ENCODE results near the gene APOC4. TPM values are rescaled to one million over a fixed set of nuclear protein-coding genes. Genes with fewer than 3 reads are reported as not detected.
"Not testable (repeated sequence)": the region's sequence is repeated elsewhere in the genome, so short reads cannot be mapped to it uniquely, and the experiment has no call there.

APOC4 gene
- total RNA-seq, 1 experiment from 2014 or later = not detected

DNA sequence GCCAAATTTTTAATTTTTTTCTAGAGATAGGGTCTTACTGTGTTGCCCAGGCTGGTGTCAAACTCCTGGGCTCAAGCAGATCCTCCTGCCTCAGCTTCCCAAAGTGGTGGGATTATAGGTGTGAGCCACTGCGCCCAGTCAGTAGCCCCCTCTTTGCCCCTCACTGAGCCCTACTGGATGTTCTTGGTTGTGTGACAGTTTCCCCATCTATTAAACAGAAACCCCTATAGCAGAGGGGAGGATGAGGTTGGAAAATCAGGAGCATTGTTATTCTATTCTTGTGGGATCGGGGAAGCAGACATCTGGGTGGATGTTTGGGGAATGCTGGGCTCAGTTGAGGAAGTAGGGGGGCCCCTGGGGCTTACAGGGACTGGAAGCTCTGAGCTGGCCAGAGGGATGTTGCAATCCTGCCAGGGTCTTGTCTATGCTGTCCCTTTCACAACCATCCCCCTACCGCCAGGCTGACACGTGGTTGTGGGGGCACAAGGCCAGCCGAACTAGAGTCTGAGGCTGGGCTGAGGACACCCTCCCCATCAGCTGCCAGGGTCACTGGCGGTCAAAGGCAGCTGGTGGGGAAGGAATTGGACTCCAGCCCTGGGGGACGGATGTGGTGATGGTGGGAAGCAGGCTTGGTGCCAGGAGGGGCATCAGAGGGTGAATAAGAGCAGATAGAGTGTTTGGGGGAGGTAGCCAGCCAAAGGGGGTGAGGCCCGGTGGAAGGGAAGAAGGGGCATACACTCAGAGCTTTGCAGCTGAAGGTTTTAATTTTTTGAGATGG, 16.7 kb upstream of the APOC4 start:
- peaks cover 35% of the 10 kb centered on the region for H3K27me3 Mint-ChIP-seq (ENCODE audit: low read depth)
- peaks cover 2% of the 10 kb centered on the region for H3K36me3 Mint-ChIP-seq
- no peak overlapping the region for H3K4me3 Mint-ChIP-seq
- ChIA-PET POLR2A (interaction anchor here (1.0 kb wide), 1 partner anchor 10 kb away, joined by 6 read pairs; no protein-coding TSS in a partner anchor), CTCF (interaction anchor here (0.9 to 1.5 kb wide), 3 partner anchors 10 to 27 kb away, joined by 3 to 5 read pairs (median 3); partner anchors contain the start of gene APOE)
- peaks cover 4% of the 10 kb centered on the region; the same call in 1 of the 2 replicates for H3K9me3 Mint-ChIP-seq
- no peak for ATAC-seq
- no peak for DNase-seq (ENCODE audit: low spot score)
- no peak for TF ChIP-seq ZBTB21 (CRISPR knock-in tag; IDR thresholded peaks at IDR 0.05; ENCODE audit: borderline replicate concordance)
- peak; percentile 98 for TF ChIP-seq GABPB1 (CRISPR knock-in tag; IDR thresholded peaks at IDR 0.05)
- no peak overlapping the region; the same call in 1 of the 2 replicates for H3K27ac Mint-ChIP-seq
- H3K4me1 Mint-ChIP-seq = peaks cover 17% of the 10 kb centered on the region

DNA sequence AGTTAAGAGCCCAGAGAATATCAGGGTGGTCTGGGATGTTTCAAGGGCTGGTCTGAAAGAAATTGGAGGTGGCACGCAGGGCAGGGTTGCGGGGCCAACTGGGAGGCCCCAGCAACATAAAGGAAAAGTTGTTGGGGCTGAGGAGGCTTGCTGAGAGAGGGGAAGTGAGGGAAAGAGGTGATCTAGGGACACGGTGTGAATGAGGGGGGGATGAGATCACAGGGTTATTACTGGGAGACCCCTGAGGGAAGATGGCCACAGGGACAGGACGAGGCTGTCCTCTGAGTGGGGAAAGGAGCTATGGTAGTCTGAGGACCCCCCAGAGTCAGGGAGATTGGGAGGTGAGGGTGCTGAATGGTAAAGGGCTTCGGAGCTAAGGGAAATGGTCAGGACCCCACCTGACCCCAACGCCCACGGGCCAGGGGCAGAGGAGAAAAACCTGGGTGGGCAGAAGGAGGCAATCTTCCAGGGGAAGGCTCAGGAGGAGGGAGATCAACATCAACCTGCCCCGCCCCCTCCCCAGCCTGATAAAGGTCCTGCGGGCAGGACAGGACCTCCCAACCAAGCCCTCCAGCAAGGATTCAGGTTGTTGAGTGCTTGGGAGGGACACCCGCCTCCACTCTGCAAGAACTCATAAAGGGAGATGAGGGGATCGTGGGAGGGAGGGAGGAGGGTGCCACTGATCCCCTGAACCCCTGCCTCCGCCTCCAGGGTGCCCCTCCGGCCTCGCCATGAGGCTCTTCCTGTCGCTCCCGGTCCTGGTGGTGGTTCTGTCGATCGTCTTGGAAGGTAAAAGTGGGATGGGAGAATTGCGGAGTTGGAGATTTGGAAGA, 15.6 kb upstream of the APOC4 start:
- peak; percentile 43 for ATAC-seq
- H3K4me3 Mint-ChIP-seq = peak overlapping the region; percentile 75

DNA sequence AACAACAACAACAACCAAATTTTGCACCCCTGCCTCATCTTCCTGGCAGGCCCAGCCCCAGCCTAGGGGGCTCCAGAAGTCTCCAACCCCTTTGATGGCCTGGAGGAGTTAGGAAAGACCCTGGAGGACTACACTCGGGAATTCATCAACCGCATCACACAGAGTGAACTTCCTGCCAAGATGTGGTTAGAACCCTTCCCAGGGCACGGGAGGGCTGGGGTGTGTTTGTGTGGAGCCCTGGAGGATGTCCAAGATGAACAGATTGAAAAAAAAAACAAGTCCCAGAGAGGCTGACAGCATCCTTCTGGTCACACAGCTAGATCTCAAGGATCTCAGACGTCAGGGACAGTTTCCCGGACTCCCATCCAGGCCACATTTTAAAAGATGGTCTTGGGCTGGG, 14.3 kb upstream of the APOC4 start:
- ChIA-PET POLR2A (no interaction called here), CTCF (no interaction called here)
- Mint-ChIP-seq H3K27ac (no peak overlapping the region), H3K4me1 (peaks cover 17% of the 10 kb centered on the region), H3K4me3 (no peak overlapping the region), H3K36me3 (no peaks in the 10 kb centered on the region; the same call in 1 of the 2 replicates), H3K9me3 (no peaks in the 10 kb centered on the region), H3K27me3 (ENCODE audit: low read depth) (peaks cover 32% of the 10 kb centered on the region)
- DNase-seq (ENCODE audit: low spot score) (no peak), ATAC-seq (no peak)
- TF ChIP-seq EMX1 (CRISPR knock-in tag; IDR thresholded peaks at IDR 0.05) = no peak
- TF ChIP-seq, protein P1, sequence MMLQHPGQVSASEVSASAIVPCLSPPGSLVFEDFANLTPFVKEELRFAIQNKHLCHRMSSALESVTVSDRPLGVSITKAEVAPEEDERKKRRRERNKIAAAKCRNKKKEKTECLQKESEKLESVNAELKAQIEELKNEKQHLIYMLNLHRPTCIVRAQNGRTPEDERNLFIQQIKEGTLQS (CRISPR knock-in tag; conservative IDR thresholded peaks at IDR 0.05) = no peak
- TF ChIP-seq ZNF423 (CRISPR knock-in tag; IDR thresholded peaks at IDR 0.05) = no peak
- TF ChIP-seq TCF7 (CRISPR knock-in tag; IDR thresholded peaks at IDR 0.05; ENCODE audit: low read depth) = no peak
- no peak for TF ChIP-seq CBFB (CRISPR knock-in tag; IDR thresholded peaks at IDR 0.05; ENCODE audit: low read depth)
- TF ChIP-seq, protein P2, sequence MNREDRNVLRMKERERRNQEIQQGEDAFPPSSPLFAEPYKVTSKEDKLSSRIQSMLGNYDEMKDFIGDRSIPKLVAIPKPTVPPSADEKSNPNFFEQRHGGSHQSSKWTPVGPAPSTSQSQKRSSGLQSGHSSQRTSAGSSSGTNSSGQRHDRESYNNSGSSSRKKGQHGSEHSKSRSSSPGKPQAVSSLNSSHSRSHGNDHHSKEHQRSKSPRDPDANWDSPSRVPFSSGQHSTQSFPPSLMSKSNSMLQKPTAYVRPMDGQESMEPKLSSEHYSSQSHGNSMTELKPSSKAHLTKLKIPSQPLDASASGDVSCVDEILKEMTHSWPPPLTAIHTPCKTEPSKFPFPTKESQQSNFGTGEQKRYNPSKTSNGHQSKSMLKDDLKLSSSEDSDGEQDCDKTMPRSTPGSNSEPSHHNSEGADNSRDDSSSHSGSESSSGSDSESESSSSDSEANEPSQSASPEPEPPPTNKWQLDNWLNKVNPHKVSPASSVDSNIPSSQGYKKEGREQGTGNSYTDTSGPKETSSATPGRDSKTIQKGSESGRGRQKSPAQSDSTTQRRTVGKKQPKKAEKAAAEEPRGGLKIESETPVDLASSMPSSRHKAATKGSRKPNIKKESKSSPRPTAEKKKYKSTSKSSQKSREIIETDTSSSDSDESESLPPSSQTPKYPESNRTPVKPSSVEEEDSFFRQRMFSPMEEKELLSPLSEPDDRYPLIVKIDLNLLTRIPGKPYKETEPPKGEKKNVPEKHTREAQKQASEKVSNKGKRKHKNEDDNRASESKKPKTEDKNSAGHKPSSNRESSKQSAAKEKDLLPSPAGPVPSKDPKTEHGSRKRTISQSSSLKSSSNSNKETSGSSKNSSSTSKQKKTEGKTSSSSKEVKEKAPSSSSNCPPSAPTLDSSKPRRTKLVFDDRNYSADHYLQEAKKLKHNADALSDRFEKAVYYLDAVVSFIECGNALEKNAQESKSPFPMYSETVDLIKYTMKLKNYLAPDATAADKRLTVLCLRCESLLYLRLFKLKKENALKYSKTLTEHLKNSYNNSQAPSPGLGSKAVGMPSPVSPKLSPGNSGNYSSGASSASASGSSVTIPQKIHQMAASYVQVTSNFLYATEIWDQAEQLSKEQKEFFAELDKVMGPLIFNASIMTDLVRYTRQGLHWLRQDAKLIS (CRISPR knock-in tag; IDR thresholded peaks at IDR 0.05; ENCODE audit: borderline replicate concordance) = no peak
- TF ChIP-seq CREM (CRISPR knock-in tag; IDR thresholded peaks at IDR 0.05) = no peak
- TF ChIP-seq, protein P3, sequence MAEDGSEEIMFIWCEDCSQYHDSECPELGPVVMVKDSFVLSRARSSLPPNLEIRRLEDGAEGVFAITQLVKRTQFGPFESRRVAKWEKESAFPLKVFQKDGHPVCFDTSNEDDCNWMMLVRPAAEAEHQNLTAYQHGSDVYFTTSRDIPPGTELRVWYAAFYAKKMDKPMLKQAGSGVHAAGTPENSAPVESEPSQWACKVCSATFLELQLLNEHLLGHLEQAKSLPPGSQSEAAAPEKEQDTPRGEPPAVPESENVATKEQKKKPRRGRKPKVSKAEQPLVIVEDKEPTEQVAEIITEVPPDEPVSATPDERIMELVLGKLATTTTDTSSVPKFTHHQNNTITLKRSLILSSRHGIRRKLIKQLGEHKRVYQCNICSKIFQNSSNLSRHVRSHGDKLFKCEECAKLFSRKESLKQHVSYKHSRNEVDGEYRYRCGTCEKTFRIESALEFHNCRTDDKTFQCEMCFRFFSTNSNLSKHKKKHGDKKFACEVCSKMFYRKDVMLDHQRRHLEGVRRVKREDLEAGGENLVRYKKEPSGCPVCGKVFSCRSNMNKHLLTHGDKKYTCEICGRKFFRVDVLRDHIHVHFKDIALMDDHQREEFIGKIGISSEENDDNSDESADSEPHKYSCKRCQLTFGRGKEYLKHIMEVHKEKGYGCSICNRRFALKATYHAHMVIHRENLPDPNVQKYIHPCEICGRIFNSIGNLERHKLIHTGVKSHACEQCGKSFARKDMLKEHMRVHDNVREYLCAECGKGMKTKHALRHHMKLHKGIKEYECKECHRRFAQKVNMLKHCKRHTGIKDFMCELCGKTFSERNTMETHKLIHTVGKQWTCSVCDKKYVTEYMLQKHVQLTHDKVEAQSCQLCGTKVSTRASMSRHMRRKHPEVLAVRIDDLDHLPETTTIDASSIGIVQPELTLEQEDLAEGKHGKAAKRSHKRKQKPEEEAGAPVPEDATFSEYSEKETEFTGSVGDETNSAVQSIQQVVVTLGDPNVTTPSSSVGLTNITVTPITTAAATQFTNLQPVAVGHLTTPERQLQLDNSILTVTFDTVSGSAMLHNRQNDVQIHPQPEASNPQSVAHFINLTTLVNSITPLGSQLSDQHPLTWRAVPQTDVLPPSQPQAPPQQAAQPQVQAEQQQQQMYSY (CRISPR knock-in tag; IDR thresholded peaks at IDR 0.05) = no peak
- no peak for TF ChIP-seq ESRRA (CRISPR knock-in tag; IDR thresholded peaks at IDR 0.05; ENCODE audit: borderline replicate concordance)
- TF ChIP-seq, protein P4, sequence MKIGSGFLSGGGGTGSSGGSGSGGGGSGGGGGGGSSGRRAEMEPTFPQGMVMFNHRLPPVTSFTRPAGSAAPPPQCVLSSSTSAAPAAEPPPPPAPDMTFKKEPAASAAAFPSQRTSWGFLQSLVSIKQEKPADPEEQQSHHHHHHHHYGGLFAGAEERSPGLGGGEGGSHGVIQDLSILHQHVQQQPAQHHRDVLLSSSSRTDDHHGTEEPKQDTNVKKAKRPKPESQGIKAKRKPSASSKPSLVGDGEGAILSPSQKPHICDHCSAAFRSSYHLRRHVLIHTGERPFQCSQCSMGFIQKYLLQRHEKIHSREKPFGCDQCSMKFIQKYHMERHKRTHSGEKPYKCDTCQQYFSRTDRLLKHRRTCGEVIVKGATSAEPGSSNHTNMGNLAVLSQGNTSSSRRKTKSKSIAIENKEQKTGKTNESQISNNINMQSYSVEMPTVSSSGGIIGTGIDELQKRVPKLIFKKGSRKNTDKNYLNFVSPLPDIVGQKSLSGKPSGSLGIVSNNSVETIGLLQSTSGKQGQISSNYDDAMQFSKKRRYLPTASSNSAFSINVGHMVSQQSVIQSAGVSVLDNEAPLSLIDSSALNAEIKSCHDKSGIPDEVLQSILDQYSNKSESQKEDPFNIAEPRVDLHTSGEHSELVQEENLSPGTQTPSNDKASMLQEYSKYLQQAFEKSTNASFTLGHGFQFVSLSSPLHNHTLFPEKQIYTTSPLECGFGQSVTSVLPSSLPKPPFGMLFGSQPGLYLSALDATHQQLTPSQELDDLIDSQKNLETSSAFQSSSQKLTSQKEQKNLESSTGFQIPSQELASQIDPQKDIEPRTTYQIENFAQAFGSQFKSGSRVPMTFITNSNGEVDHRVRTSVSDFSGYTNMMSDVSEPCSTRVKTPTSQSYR (CRISPR knock-in tag; IDR thresholded peaks at IDR 0.05) = no peak
- TF ChIP-seq, protein P5, sequence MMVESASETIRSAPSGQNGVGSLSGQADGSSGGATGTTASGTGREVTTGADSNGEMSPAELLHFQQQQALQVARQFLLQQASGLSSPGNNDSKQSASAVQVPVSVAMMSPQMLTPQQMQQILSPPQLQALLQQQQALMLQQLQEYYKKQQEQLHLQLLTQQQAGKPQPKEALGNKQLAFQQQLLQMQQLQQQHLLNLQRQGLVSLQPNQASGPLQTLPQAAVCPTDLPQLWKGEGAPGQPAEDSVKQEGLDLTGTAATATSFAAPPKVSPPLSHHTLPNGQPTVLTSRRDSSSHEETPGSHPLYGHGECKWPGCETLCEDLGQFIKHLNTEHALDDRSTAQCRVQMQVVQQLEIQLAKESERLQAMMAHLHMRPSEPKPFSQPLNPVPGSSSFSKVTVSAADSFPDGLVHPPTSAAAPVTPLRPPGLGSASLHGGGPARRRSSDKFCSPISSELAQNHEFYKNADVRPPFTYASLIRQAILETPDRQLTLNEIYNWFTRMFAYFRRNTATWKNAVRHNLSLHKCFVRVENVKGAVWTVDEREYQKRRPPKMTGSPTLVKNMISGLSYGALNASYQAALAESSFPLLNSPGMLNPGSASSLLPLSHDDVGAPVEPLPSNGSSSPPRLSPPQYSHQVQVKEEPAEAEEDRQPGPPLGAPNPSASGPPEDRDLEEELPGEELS (CRISPR knock-in tag; IDR thresholded peaks at IDR 0.05) = no peak

More for the DNA sequence above, 15.6 kb upstream of the APOC4 start:
- peaks cover 35% of the 10 kb centered on the region for H3K27me3 Mint-ChIP-seq (ENCODE audit: low read depth)
- peaks cover 17% of the 10 kb centered on the region for H3K4me1 Mint-ChIP-seq
- TF ChIP-seq ZNF263 (CRISPR knock-in tag; IDR thresholded peaks at IDR 0.05; ENCODE audit: low read depth) = 0 out of 2 replicates have a peak, but pooled peaks have one; percentile 18
- H3K9me3 Mint-ChIP-seq; H3K36me3 Mint-ChIP-seq; DNase-seq (ENCODE audit: low spot score): not testable (repeated sequence)
- CTCF ChIA-PET = interaction anchor here (0.6 to 1.5 kb wide), 6 partner anchors 11 to 325 kb away, joined by 3 to 5 read pairs (median 3); partner anchors contain the start of gene APOE
- POLR2A ChIA-PET = interaction anchor here (1.0 kb wide), 1 partner anchor 11 kb away, joined by 6 read pairs; no protein-coding TSS in a partner anchor
- H3K27ac Mint-ChIP-seq = peak overlapping the region; percentile 89; the same call in 1 of the 2 replicates
